NCI-H1694 (cell line): Measurements from ENCODE around the gene DUOXA1.

Experiments used
- DNase-seq: peaks from one replicate; lab custom pipeline; 2025; lab: John Stamatoyannopoulos, UW

The DUOXA1 gene, protein sequence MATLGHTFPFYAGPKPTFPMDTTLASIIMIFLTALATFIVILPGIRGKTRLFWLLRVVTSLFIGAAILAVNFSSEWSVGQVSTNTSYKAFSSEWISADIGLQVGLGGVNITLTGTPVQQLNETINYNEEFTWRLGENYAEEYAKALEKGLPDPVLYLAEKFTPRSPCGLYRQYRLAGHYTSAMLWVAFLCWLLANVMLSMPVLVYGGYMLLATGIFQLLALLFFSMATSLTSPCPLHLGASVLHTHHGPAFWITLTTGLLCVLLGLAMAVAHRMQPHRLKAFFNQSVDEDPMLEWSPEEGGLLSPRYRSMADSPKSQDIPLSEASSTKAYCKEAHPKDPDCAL

GRCh38 chr15:45129651-45130129 lies at the start of gene DUOXA1, which contains the start of gene DUOX1:
Gene DUOXA1, minus strand, starts transcription at chr15:45129879. Its CDS starts 6,865 bp downstream, at chr15:45123014.
Gene DUOX1, plus strand, starts transcription at chr15:45129994. Its CDS starts 1,973 bp downstream, at chr15:45131967.
- DNase-seq = no peak

- DNase-seq = no peak
These were observed 47.6 kb upstream of the DUOXA1 start for GRCh38 chr15:45177285-45177684.

DNA sequence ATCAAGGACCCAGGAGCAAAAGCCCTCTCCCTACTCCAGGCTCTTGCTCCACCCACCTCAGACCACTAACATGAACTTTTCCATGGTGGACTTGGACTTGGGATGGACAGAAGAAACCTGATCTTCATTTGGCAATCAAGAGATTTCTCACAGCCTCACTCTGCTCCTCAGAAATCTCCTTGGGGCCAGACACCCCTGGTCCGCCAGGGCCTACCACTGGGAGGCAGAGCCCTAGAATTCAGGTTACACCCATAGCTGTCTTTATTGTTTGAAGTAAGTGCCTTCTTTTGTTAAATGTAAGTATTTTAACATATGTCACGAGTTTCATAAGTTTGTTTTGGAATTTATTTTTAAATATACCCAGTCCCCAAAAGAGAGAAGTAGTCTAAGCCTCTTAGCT lies 44.9 kb upstream of the DUOXA1 start:
- DNase-seq = no peak

GRCh38 chr15:45174069-45174468 lies 44.4 kb upstream of the DUOXA1 start:
- no peak for DNase-seq

- no peak for DNase-seq
These were observed 42.2 kb upstream of the DUOXA1 start for GRCh38 chr15:45171912-45172311.

GRCh38 chr15:45169608-45170480 lies 40.2 kb upstream of the DUOXA1 start:
- DNase-seq = no peak

DNA sequence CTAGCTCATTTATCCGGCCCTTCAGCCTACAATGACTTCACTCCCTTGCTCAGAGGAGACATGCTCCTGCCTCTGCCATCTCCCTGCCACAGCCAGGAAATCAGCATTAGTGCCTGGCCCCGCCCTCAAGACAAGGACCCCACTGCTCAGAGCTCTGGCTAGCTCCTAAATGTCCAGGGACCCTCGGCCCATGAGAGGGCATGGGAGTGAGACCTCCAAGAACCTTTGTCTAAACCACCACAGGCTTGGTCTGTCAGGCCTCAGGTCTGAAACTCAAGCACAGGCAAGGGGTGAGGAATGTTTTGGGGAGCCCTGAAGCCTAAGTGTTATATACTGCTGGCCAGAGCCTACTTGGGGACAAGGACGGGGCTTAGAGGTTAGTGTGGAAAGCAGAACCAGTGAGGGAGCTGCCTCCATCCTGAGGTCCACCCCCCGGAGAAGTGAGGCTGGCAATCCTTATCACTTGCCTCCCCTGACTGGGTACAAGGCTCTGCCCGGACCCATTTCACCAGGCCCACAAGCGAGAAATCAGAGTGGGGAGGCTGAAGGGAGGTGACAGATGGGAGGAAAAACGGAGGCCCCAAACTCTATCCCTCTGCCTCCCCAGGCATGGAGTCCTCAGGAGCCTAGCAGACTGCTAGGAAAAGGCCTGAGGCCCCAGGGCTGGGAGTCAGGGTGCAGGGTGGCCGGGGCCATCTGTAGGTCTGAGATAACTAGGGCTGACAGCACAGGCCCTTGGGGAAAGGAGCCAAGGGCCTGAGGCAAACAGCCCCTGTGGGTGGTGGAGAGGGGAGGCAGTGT lies 39.3 kb upstream of the DUOXA1 start:
- DNase-seq = no peak

DNA sequence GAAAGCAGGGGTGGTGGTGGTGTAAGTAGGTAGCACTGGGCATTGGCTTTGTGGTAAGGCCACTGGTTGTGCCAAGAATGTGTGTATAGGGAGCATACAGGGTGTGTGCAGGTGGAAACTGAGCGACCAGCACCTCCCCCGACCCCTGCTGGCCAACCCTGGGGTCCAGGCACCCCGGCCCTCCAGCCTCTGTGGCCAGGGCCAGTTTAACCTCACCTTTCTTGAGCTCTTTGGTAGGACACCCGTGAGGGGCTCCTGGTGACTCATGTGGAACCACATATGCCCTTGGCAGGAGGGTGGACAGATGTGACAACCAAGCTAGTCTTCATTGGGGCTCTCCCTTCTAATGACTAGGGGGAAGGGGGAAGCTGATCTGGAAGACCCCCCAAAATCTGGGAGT lies 38.6 kb upstream of the DUOXA1 start:
- no peak for DNase-seq

- no peak for DNase-seq
These were observed 38.0 kb upstream of the DUOXA1 start for GRCh38 chr15:45167631-45168205.

GRCh38 chr15:45166834-45167630 lies 37.4 kb upstream of the DUOXA1 start:
- peak; percentile 59 for DNase-seq

- DNase-seq = no peak
These were observed 35.9 kb upstream of the DUOXA1 start for GRCh38 chr15:45165536-45165935.

GRCh38 chr15:45164914-45165313 lies 35.2 kb upstream of the DUOXA1 start:
- DNase-seq = no peak

DNA sequence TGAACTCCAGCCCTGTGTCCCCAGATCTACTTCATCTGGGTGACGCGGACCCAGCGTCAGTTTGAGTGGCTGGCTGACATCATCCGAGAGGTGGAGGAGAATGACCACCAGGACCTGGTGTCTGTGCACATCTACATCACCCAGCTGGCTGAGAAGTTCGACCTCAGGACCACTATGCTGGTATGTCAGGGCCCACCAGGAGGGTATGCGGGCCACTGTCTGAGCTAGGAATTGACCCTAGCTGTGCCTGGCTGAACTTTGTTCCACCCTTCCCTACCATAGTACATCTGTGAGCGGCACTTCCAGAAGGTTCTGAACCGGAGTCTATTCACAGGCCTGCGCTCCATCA lies 33.8 kb upstream of the DUOXA1 start:
- no peak for DNase-seq

DNA sequence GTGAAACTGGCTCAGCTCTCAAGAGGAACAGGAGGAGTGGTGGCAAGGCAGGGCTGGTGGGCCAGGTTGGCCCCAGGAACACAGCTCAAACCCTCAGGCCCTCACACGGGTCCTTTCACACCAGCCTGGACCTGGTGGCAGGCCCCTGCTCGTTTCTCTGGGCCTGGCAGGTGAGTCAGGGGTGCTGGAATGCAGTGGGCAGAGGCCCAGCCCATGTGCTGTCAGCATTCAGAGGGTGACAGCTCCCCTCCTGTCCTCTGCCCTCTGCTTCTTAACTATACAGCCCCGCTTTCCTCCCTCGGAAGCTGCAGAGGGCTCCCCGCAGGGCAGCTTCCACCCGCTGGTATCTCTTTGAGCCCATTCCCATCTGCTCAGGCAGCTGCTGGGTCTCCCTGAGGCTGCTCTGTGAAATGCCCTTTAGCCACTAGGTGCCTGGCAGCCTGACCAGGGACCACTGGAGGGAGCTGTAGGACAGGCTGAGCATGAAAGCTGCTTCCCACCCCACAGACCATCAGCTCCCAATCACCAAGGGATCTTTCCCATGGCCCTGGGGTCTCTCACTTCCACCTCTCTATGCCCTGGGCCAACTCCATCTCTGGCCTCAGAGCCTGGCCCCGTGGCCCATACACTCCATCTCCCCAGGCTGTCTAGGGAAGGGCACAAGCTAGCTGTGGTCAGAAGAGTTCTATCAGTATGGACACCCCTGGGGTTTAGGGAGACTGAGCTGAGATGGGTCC lies 33.3 kb upstream of the DUOXA1 start:
- peak; percentile 84 for DNase-seq

GRCh38 chr15:45161666-45162065 lies 32.0 kb upstream of the DUOXA1 start:
- no peak for DNase-seq

- no peak for DNase-seq
These were observed 28.3 kb upstream of the DUOXA1 start for GRCh38 chr15:45157974-45158373.

- DNase-seq = no peak
These were observed 27.2 kb upstream of the DUOXA1 start for GRCh38 chr15:45156744-45157455.

DNA sequence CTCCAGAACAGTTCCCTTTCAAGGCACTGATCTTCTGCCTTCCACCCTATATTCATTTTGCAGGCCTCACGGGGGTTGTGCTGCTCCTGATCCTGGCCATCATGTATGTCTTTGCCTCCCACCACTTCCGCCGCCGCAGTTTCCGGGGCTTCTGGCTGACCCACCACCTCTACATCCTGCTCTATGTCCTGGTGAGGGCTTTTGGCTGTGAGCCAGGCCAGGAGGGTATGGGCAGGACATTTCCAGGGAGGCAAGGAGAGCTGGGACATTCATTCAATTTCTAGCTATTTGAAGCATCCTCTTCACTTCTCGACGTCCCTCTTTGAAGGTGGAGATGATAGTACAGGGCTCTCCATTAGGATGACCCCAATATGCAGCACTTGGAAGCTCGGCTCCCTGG lies 26.1 kb upstream of the DUOXA1 start:
- DNase-seq = no peak

- DNase-seq = no peak
These were observed 22.5 kb upstream of the DUOXA1 start for GRCh38 chr15:45151998-45152828.
